HEK293 (cell line): ENCODE measurements around the gene ZDHHC14.

Experiments
- CTCF ChIA-PET: fragments of 350-600 bp; formaldehyde crosslinking; extraction: SDS; loops from one replicate; lab custom pipeline; 2021; ENCODE audit warnings: antibody characterized with exemption; lab: Yijun Ruan, JAX
- POLR2A ChIA-PET: fragments of 300-600 bp; formaldehyde crosslinking; extraction: SDS; loops from one replicate; lab custom pipeline; 2020; ENCODE audit warnings: antibody characterized with exemption, inconsistent platforms; lab: Yijun Ruan, JAX
- H3K27ac ChIP-seq: fragments of 200-500 bp; sonication (Bioruptor generic); 2 replicates; pipeline ENCODE4 v1.5.1; 2014; ENCODE audit warnings: low read depth, low read length, control low read depth, inconsistent platforms; ENCODE audit errors: extremely low read depth
- H3K36me3 ChIP-seq, 2 experiments: fragments of 200-500 bp in 1 of 2; sonication (Bioruptor generic) in 1 of 2; 1 replicate in 1 of 2; 2 replicates in 1 of 2; pipeline ENCODE4 v1.5.1; 2014 to 2017; ENCODE audit warnings: inconsistent platforms in 2 of 2, low read length in 2 of 2; ENCODE audit not compliant: control insufficient read depth in 2 of 2, insufficient read depth in 1 of 2
- H3K4me1 ChIP-seq: fragments of 200-500 bp; sonication (Bioruptor generic); 2 replicates; pipeline ENCODE4 v1.5.1; 2014; ENCODE audit warnings: mild to moderate bottlenecking, low read length, inconsistent platforms; ENCODE audit not compliant: control insufficient read depth, insufficient read depth
- H3K4me3 ChIP-seq: 2 replicates; pipeline ENCODE4 v1.5.1; 2011; ENCODE audit warnings: low read depth, mild to moderate bottlenecking, control low read depth, low read length, moderate library complexity
- H3K9me3 ChIP-seq: fragments of 200-500 bp; sonication (Bioruptor generic); 2 replicates; pipeline ENCODE4 v1.5.1; 2014; ENCODE audit warnings: low read depth, low read length, inconsistent platforms; ENCODE audit not compliant: control insufficient read depth, insufficient read depth
- OVOL3 ChIP-seq: fragments of 450-650 bp; formaldehyde crosslinking; IDR thresholded peaks from 2 replicates; pipeline ENCODE4 v1.5.1; 2016; ENCODE audit warnings: missing biosample characterization, missing genetic modification characterization
- SALL2 ChIP-seq: fragments of 450-650 bp; formaldehyde crosslinking; IDR thresholded peaks from 2 replicates; pipeline ENCODE4 v1.5.0; 2017; ENCODE audit warnings: missing biosample characterization, mild to moderate bottlenecking, missing genetic modification characterization, borderline replicate concordance
- SCRT2 ChIP-seq: fragments of 450-650 bp; formaldehyde crosslinking; IDR thresholded peaks from 2 replicates; pipeline ENCODE4 v1.5.1; 2016; ENCODE audit warnings: missing biosample characterization, missing genetic modification characterization
- SETDB1 ChIP-seq: IDR thresholded peaks from one replicate; pipeline ENCODE4 v1.6.1; 2017; ENCODE audit warnings: mild to moderate bottlenecking, low read length, moderate library complexity, mixed read lengths; ENCODE audit not compliant: insufficient read length
- YY1 ChIP-seq: fragments of 450-650 bp; formaldehyde crosslinking; IDR thresholded peaks from 2 replicates; pipeline ENCODE4 v1.5.1; 2018; ENCODE audit warnings: missing biosample characterization, missing genetic modification characterization
- ZIC2 ChIP-seq: fragments of 450-650 bp; formaldehyde crosslinking; IDR thresholded peaks from 2 replicates; pipeline ENCODE4 v1.5.1; 2016; ENCODE audit warnings: missing biosample characterization, missing genetic modification characterization
- ZNF112 ChIP-seq: fragments of 450-650 bp; formaldehyde crosslinking; IDR thresholded peaks from 2 replicates; pipeline ENCODE4 v1.5.0; 2017; ENCODE audit warnings: missing biosample characterization, missing genetic modification characterization
- ZNF132 ChIP-seq: fragments of 450-650 bp; formaldehyde crosslinking; IDR thresholded peaks from 2 replicates; pipeline ENCODE4 v1.5.1; 2017; ENCODE audit warnings: missing biosample characterization, missing genetic modification characterization, borderline replicate concordance
- ZNF155 ChIP-seq: fragments of 450-650 bp; formaldehyde crosslinking; IDR thresholded peaks from 2 replicates; pipeline ENCODE4 v1.5.1; 2016; ENCODE audit warnings: missing biosample characterization, missing genetic modification characterization
- ZNF157 ChIP-seq: fragments of 450-650 bp; formaldehyde crosslinking; IDR thresholded peaks from 2 replicates; pipeline ENCODE4 v1.5.1; 2016; ENCODE audit warnings: missing biosample characterization, missing genetic modification characterization
- ZNF223 ChIP-seq: fragments of 450-650 bp; formaldehyde crosslinking; IDR thresholded peaks from 2 replicates; pipeline ENCODE4 v1.5.1; 2016; ENCODE audit warnings: missing biosample characterization, missing genetic modification characterization
- ZNF274 ChIP-seq, 2 experiments: fragments of 200-500 bp in 1 of 2; fragments of 450-650 bp in 1 of 2; sonication (Bioruptor generic) in 1 of 2; formaldehyde crosslinking in 1 of 2; IDR thresholded peaks; 2 replicates each; pipeline versions ENCODE4 v1.5.1 to v1.6.1; 2014 to 2016; ENCODE audit warnings: borderline replicate concordance in 1 of 2, inconsistent platforms in 1 of 2, low read length in 1 of 2, missing biosample characterization in 1 of 2, missing genetic modification characterization in 1 of 2
- ZNF335 ChIP-seq: fragments of 450-650 bp; formaldehyde crosslinking; conservative IDR thresholded peaks from 2 replicates; pipeline ENCODE4 v1.5.1; 2016; ENCODE audit warnings: missing biosample characterization, missing genetic modification characterization
- ZNF341 ChIP-seq: fragments of 450-650 bp; formaldehyde crosslinking; IDR thresholded peaks from 2 replicates; pipeline ENCODE4; 2016; ENCODE audit warnings: low read depth, missing biosample characterization, missing genetic modification characterization
- ZNF354C ChIP-seq: fragments of 450-650 bp; formaldehyde crosslinking; IDR thresholded peaks from 2 replicates; pipeline ENCODE4 v1.5.1; 2016; ENCODE audit warnings: missing biosample characterization, missing genetic modification characterization, low read depth, borderline replicate concordance
- ZNF404 ChIP-seq: fragments of 450-650 bp; formaldehyde crosslinking; IDR thresholded peaks from 2 replicates; pipeline ENCODE4 v1.5.1; 2017; ENCODE audit warnings: missing biosample characterization, missing genetic modification characterization
- ZNF423 ChIP-seq: fragments of 450-650 bp; formaldehyde crosslinking; IDR thresholded peaks from 2 replicates; pipeline ENCODE4 v1.5.1; 2016; ENCODE audit warnings: missing biosample characterization, missing genetic modification characterization
- ZNF610 ChIP-seq: fragments of 450-650 bp; formaldehyde crosslinking; IDR thresholded peaks from 2 replicates; pipeline ENCODE4 v1.5.1; 2016; ENCODE audit warnings: missing biosample characterization, missing genetic modification characterization, borderline replicate concordance
- ZNF707 ChIP-seq: fragments of 450-650 bp; formaldehyde crosslinking; IDR thresholded peaks from 2 replicates; pipeline ENCODE4 v1.5.1; 2016; ENCODE audit warnings: missing biosample characterization, missing genetic modification characterization
- ZNF768 ChIP-seq: fragments of 450-650 bp; formaldehyde crosslinking; IDR thresholded peaks from 2 replicates; pipeline ENCODE4 v1.5.1; 2018; ENCODE audit warnings: missing biosample characterization, mild to moderate bottlenecking, missing genetic modification characterization
- ZNF837 ChIP-seq: fragments of 450-650 bp; formaldehyde crosslinking; IDR thresholded peaks from 2 replicates; pipeline ENCODE4 v1.5.1; 2016; ENCODE audit warnings: missing biosample characterization, missing genetic modification characterization
- TF ChIP-seq, protein P1 (sequence below): fragments of 450-650 bp; formaldehyde crosslinking; IDR thresholded peaks from 2 replicates; pipeline ENCODE4 v1.5.1; 2017; ENCODE audit warnings: missing biosample characterization, missing genetic modification characterization
- TF ChIP-seq, protein P2 (sequence below): fragments of 450-650 bp; formaldehyde crosslinking; optimal IDR thresholded peaks from 2 replicates; pipeline ENCODE3; 2016; ENCODE audit warnings: missing biosample characterization, mild to moderate bottlenecking, missing genetic modification characterization
- TF ChIP-seq, protein P3 (sequence below): fragments of 450-650 bp; formaldehyde crosslinking; IDR thresholded peaks from 2 replicates; pipeline ENCODE4 v1.5.1; 2016; ENCODE audit warnings: missing biosample characterization, missing genetic modification characterization, low read depth

ZDHHC14 gene

DNA sequence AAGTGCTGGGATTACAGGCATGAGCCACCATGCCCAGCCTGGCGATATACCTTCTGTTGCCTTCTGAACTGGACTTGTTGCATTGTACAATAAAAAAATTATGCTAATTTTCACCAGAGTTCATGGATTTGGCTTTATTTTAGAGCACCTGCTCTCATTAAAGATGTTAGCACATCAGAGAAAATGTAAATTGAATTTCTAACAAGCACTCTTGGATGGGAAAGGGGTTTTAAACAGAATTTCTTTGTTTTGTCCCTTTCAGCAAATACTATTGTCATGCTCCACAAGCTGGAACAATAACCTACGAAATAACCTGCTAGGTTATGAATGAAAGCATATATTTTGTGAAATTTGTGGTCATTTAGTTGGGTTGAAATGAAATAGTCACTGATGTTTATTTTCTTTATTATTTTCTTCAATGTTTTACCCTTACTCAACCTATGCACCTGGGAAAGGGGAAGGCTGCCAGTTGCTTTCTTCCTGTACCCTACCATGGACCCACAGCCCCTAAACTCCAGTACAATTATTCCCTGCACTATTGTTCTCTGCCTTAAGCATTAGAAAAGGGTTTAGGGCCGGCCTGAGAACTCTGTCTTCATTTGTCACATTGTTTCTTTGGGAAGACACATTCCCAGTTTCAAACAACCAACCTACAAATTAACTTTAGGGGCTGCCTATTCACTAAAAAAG lies 22.2 kb downstream of the ZDHHC14 start:
- H3K9me3 ChIP-seq, result no peaks in the 10 kb centered on the region
- ChIA-PET CTCF (no interaction called here), POLR2A (no interaction called here)
- no peaks in the 10 kb centered on the region for H3K36me3 ChIP-seq
- no peaks in the 10 kb centered on the region for H3K4me1 ChIP-seq
- no peak overlapping the region for H3K4me3 ChIP-seq
- TF ChIP-seq ZNF404 (tag by site-specific recombination) (no peak), SALL2 (tag by site-specific recombination) (no peak), ZNF610 (no peak), ZNF112 (no peak), SCRT2 (tag by site-specific recombination) (peak; percentile 21; the same call in 1 of the 2 replicates), ZNF423 (no peak), OVOL3 (tag by site-specific recombination) (no peak), ZNF335 (tag by site-specific recombination) (no peak)
- H3K27ac ChIP-seq, result no peak overlapping the region

DNA sequence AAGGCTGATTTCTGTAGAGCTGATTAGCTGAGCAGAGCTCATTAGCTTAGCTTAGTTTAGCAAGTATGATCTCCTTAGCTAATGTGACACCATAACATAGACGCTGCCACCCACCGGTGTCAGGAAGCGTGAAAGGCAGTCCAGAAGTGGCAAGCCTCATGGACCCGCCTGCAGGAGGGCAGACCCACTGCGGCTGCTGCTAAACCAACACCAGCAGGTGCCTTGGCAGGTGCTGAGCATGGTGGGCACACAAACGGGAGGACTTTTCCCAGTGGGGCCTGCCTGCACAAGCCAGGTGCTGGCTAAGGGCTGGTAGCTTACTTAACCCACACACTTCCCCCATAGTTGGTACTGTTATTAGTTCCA lies 22.7 kb downstream of the ZDHHC14 start:
- TF ChIP-seq ZIC2 (tag by site-specific recombination), result peak; percentile 70
- TF ChIP-seq, protein P1, sequence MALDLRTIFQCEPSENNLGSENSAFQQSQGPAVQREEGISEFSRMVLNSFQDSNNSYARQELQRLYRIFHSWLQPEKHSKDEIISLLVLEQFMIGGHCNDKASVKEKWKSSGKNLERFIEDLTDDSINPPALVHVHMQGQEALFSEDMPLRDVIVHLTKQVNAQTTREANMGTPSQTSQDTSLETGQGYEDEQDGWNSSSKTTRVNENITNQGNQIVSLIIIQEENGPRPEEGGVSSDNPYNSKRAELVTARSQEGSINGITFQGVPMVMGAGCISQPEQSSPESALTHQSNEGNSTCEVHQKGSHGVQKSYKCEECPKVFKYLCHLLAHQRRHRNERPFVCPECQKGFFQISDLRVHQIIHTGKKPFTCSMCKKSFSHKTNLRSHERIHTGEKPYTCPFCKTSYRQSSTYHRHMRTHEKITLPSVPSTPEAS, result no peak
- TF ChIP-seq, all 188 proteins: peak for 1
- H3K27ac ChIP-seq, result no peak overlapping the region
- POLR2A ChIA-PET, result no interaction called here

DNA sequence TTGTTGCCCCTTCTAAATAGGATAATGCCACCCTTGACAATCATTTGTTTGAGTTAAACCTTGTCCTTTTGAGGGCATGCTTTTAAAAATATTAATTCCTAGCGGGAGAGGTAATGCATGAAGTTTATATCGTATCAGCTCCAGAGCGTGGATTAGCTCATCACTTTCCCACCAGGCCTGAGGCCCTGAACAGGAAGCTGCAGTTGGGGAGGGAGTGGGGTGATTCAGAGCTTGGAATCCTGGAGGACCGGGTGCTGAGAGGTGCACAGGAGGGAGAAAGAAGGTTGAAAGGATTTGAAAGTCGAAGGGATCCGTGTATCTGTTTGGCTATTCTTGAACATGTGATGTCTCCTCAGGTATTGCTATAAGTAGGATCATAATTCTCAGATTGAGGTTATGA lies 25.0 kb downstream of the ZDHHC14 start:
- Histone ChIP-seq H3K4me3 (no peak overlapping the region), H3K4me1 (no peaks in the 10 kb centered on the region), H3K36me3 (no peaks in the 10 kb centered on the region), H3K27ac (no peak overlapping the region), H3K9me3 (no peaks in the 10 kb centered on the region)
- peak; percentile 29 for TF ChIP-seq SETDB1
- TF ChIP-seq ZNF837, result no peak
- CTCF ChIA-PET, result no interaction called here
- POLR2A ChIA-PET, result interaction anchor here (0.6 kb wide), 1 partner anchor 420 kb away, joined by 8 read pairs; no protein-coding TSS in a partner anchor

More for the DNA sequence above, 22.7 kb downstream of the ZDHHC14 start:
- Histone ChIP-seq H3K9me3 (no peaks in the 10 kb centered on the region), H3K36me3 (no peaks in the 10 kb centered on the region), H3K4me1 (no peaks in the 10 kb centered on the region), H3K4me3 (no peak overlapping the region)
- CTCF ChIA-PET, result no interaction called here

DNA sequence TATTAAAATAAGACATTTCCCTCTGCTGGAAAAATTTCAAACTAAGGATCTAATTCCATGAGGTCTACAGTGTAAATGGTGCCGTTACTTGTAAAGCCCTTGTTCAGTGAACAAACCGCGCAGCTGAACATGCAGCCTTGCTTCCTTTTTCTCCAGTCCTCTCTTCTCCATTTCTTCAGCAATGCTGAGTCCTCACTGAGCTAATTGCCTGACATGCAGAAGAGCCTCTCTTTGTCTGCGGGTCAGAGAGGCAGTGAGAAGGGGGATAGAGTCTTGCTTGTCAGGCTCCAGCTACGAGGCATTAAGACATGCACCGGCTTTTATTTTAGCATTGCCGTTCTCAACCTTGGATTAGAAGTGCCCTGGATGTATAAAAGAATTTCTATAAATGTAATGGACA lies 25.7 kb downstream of the ZDHHC14 start:
- Histone ChIP-seq H3K4me1 (no peaks in the 10 kb centered on the region), H3K27ac (no peak overlapping the region), H3K9me3 (no peaks in the 10 kb centered on the region), H3K36me3 (no peaks in the 10 kb centered on the region), H3K4me3 (no peak overlapping the region)
- ChIA-PET CTCF (no interaction called here), POLR2A (interaction anchor here (0.6 kb wide), 1 partner anchor 419 kb away, joined by 8 read pairs; no protein-coding TSS in a partner anchor)
- TF ChIP-seq ZNF768 (tag by site-specific recombination), result no peak
- no peak for TF ChIP-seq ZNF274 (IDR thresholded peaks at IDR 0.05; ENCODE audit: low read length)
- TF ChIP-seq ZNF274 (tag by site-specific recombination; IDR thresholded peaks at IDR 0.05; ENCODE audit: borderline replicate concordance), result no peak
- no peak for TF ChIP-seq ZNF707 (tag by site-specific recombination)
- TF ChIP-seq, protein P2, sequence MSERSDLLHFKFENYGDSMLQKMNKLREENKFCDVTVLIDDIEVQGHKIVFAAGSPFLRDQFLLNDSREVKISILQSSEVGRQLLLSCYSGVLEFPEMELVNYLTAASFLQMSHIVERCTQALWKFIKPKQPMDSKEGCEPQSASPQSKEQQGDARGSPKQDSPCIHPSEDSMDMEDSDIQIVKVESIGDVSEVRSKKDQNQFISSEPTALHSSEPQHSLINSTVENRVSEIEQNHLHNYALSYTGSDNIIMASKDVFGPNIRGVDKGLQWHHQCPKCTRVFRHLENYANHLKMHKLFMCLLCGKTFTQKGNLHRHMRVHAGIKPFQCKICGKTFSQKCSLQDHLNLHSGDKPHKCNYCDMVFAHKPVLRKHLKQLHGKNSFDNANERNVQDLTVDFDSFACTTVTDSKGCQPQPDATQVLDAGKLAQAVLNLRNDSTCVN (tag by site-specific recombination), result no peak
- TF ChIP-seq ZNF155, result no peak
- TF ChIP-seq YY1, result no peak
- no peak for TF ChIP-seq ZNF223 (tag by site-specific recombination)
- TF ChIP-seq ZNF132 (tag by site-specific recombination), result no peak
- TF ChIP-seq ZNF341 (tag by site-specific recombination), result no peak
- TF ChIP-seq, protein P3, sequence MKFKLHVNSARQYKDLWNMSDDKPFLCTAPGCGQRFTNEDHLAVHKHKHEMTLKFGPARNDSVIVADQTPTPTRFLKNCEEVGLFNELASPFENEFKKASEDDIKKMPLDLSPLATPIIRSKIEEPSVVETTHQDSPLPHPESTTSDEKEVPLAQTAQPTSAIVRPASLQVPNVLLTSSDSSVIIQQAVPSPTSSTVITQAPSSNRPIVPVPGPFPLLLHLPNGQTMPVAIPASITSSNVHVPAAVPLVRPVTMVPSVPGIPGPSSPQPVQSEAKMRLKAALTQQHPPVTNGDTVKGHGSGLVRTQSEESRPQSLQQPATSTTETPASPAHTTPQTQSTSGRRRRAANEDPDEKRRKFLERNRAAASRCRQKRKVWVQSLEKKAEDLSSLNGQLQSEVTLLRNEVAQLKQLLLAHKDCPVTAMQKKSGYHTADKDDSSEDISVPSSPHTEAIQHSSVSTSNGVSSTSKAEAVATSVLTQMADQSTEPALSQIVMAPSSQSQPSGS (tag by site-specific recombination), result no peak
- TF ChIP-seq ZNF354C (tag by site-specific recombination), result no peak
- TF ChIP-seq ZNF157 (tag by site-specific recombination), result no peak
